HCT116 (cell line): Measurements from ENCODE around the gene TTC17. TPM values are rescaled to one million over a fixed set of nuclear protein-coding genes. Genes with fewer than 3 reads are reported as not detected.

Experiments used
- ATAC-seq: fragments of 200-7000 bp; cut with Tn5 transposase; 2 replicates; pipeline ENCODE4 v1.9.1; 2020; ENCODE audit warnings: mild to moderate bottlenecking, moderate library complexity
- BruUV-seq: library from RNA; stranded (reverse); fragments of 400-500 nt; replicated peaks from 2 replicates; lab custom pipeline; 2021; lab: Mats Ljungman, UMichigan
- CTCF ChIA-PET: fragments of 300-600 bp; sonication (Branson Sonifier 250); formaldehyde crosslinking; loops from one replicate; lab custom pipeline; 2021; ENCODE audit warnings: antibody characterized with exemption; lab: Charles Lee
- POLR2A ChIA-PET: fragments of 300-600, 350-600 bp; sonication (Branson Sonifier 250); formaldehyde crosslinking; loops from one replicate; lab custom pipeline; 2021; ENCODE audit warnings: antibody characterized with exemption; lab: Charles Lee
- RAD21 ChIA-PET, 2 experiments: fragments of 300-600 bp; sonication (Branson Sonifier 250); formaldehyde crosslinking; loops; one replicate each; lab custom pipeline; 2023; ENCODE audit warnings: low total read pairs in 2 of 2; ENCODE audit not compliant: uncharacterized antibody in 2 of 2, unreplicated experiment in 2 of 2, low non-redundant PET in 1 of 2; lab: Charles Lee
- DNase-seq: peaks from one replicate; pipeline ENCODE4 v3.0.0-alpha.2; 2010; ENCODE audit warnings: low read depth, low spot score
- H2AFZ ChIP-seq: fragments of 200-600 bp; shearing (Covaris generic), sonication (generic); 2 replicates; pipeline ENCODE4 v1.6.1; 2017; ENCODE audit warnings: low read depth, mixed run types, mixed read lengths, antibody characterized with exemption, low read length; ENCODE audit not compliant: poor library complexity, severe bottlenecking
- H3K27ac ChIP-seq: 2 replicates; pipeline ENCODE4 v1.5.1; 2012; ENCODE audit warnings: low read depth, low read length
- H3K27me3 ChIP-seq: fragments of 200-600 bp; sonication (generic); 2 replicates; pipeline ENCODE4 v1.6.1; 2016; ENCODE audit warnings: mixed run types, low read length, mixed read lengths; ENCODE audit not compliant: insufficient read depth
- H3K36me3 ChIP-seq, 2 experiments: fragments of 200-500 bp in 1 of 2; fragments of 200-600 bp in 1 of 2; sonication (Bioruptor generic) in 1 of 2; sonication (generic) in 1 of 2; 2 replicates each; pipeline versions ENCODE4 v1.5.1 to v1.6.1; 2014 to 2016; ENCODE audit warnings: low read length in 2 of 2, inconsistent platforms in 1 of 2, mixed read lengths in 1 of 2, mixed run types in 1 of 2; ENCODE audit not compliant: insufficient read depth in 2 of 2, control insufficient read depth in 1 of 2
- H3K4me1 ChIP-seq, 2 experiments: fragments of 200-600 bp in 1 of 2; sonication (generic) in 1 of 2; 2 replicates each; pipeline versions ENCODE4 v1.5.1 to v1.6.1; 2012 to 2017; ENCODE audit warnings: low read length in 2 of 2, inconsistent platforms in 1 of 2, mild to moderate bottlenecking in 1 of 2, mixed read lengths in 1 of 2, mixed run types in 1 of 2, moderate library complexity in 1 of 2; ENCODE audit not compliant: insufficient read depth in 2 of 2, control insufficient read depth in 1 of 2
- H3K4me2 ChIP-seq: fragments of 200-600 bp; sonication (generic); 2 replicates; pipeline ENCODE4 v1.6.1; 2017; ENCODE audit warnings: mixed run types, low read length, mixed read lengths
- H3K4me3 ChIP-seq, 2 experiments: fragments of 200-600 bp in 1 of 2; sonication (generic) in 1 of 2; replicated peaks in 1 of 2; 2 replicates each; pipeline ENCODE4 v1.5.1; 2011 to 2016; ENCODE audit warnings: low read length in 2 of 2, control low read depth in 1 of 2, low read depth in 1 of 2, mild to moderate bottlenecking in 1 of 2, mixed read lengths in 1 of 2, mixed run types in 1 of 2
- H3K79me2 ChIP-seq: fragments of 200-600 bp; sonication (generic); 2 replicates; pipeline ENCODE4 v1.6.1; 2017; ENCODE audit warnings: mild to moderate bottlenecking, mixed run types, low read length, moderate library complexity, mixed read lengths; ENCODE audit not compliant: insufficient read depth
- H3K9ac ChIP-seq: fragments of 200-600 bp; sonication (generic); 2 replicates; pipeline ENCODE4 v1.6.1; 2016; ENCODE audit warnings: low read length, mixed read lengths
- H3K9me2 ChIP-seq: fragments of 200-600 bp; sonication (generic), shearing (Covaris generic); 2 replicates; pipeline ENCODE4 v1.6.1; 2017; ENCODE audit warnings: mixed run types, mild to moderate bottlenecking, moderate library complexity; ENCODE audit not compliant: insufficient read depth
- H3K9me3 ChIP-seq, 2 experiments: fragments of 200-500 bp in 1 of 2; fragments of 200-600 bp in 1 of 2; sonication (Bioruptor generic) in 1 of 2; sonication (generic) in 1 of 2; 2 replicates each; pipeline ENCODE4 v1.6.1; 2014 to 2017; ENCODE audit warnings: low read length in 2 of 2, mixed read lengths in 2 of 2, inconsistent platforms in 1 of 2, low read depth in 1 of 2, mild to moderate bottlenecking in 1 of 2, mixed run types in 1 of 2, moderate library complexity in 1 of 2; ENCODE audit not compliant: control insufficient read depth in 1 of 2, insufficient read depth in 1 of 2
- H4K20me1 ChIP-seq: fragments of 200-600 bp; sonication (generic), shearing (Covaris generic); 2 replicates; pipeline ENCODE4 v1.6.1; 2017; ENCODE audit warnings: mixed run types, mild to moderate bottlenecking, moderate library complexity; ENCODE audit not compliant: insufficient read depth
- ATF3 ChIP-seq: IDR thresholded peaks from 2 replicates; pipeline ENCODE4 v1.6.1; 2012
- CBX3 ChIP-seq: IDR thresholded peaks from 2 replicates; pipeline ENCODE4 v1.6.1; 2012; ENCODE audit warnings: low read depth
- CEBPB ChIP-seq: IDR thresholded peaks from 2 replicates; pipeline ENCODE4 v1.6.1; 2012; ENCODE audit warnings: low read depth
- CTCF ChIP-seq, 3 experiments: fragments of 200-600 bp in 1 of 3; sonication (generic) in 1 of 3; IDR thresholded peaks in 2 of 3; conservative IDR thresholded peaks in 1 of 3; 2 replicates each; pipeline ENCODE4 v1.5.1; 2012 to 2017; ENCODE audit warnings: low read depth in 2 of 3, low read length in 2 of 3, antibody characterized with exemption in 1 of 3, borderline replicate concordance in 1 of 3, control low read depth in 1 of 3, mild to moderate bottlenecking in 1 of 3, mixed read lengths in 1 of 3, mixed run types in 1 of 3, moderate library complexity in 1 of 3; ENCODE audit not compliant: insufficient read depth in 1 of 3
- EGR1 ChIP-seq: IDR thresholded peaks from 2 replicates; pipeline ENCODE4 v1.6.1; 2012; ENCODE audit warnings: low read depth
- EZH2 ChIP-seq: fragments of 200-600 bp; sonication (generic); IDR thresholded peaks from 2 replicates; pipeline ENCODE4 v1.6.1; 2017; ENCODE audit warnings: antibody characterized with exemption, mixed run types
- EZH2phosphoT487 ChIP-seq: fragments of 200-600 bp; IDR thresholded peaks from 2 replicates; pipeline ENCODE4 v1.6.1; 2018; ENCODE audit warnings: antibody characterized with exemption, borderline replicate concordance
- FOSL1 ChIP-seq: IDR thresholded peaks from 2 replicates; pipeline ENCODE4 v1.6.1; 2012; ENCODE audit warnings: low read depth
- JUND ChIP-seq: IDR thresholded peaks from 2 replicates; pipeline ENCODE4 v1.6.1; 2012
- POLR2A ChIP-seq: IDR thresholded peaks from 2 replicates; pipeline ENCODE4 v1.7.0; 2011; ENCODE audit warnings: borderline replicate concordance; ENCODE audit not compliant: insufficient read depth, insufficient read length; ENCODE audit errors: extremely low read depth
- POLR2AphosphoS5 ChIP-seq: IDR thresholded peaks from 2 replicates; pipeline ENCODE4 v1.6.1; 2011; ENCODE audit warnings: mild to moderate bottlenecking, low read depth, low read length, moderate library complexity
- RAD21 ChIP-seq: IDR thresholded peaks from 2 replicates; pipeline ENCODE4 v1.6.1; 2012; ENCODE audit warnings: low read depth, mild to moderate bottlenecking
- SIN3A ChIP-seq: IDR thresholded peaks from 2 replicates; pipeline ENCODE4 v1.6.1; 2012; ENCODE audit warnings: low read depth
- TCF7L2 ChIP-seq: IDR thresholded peaks from 2 replicates; pipeline ENCODE4 v1.7.0; 2011; ENCODE audit warnings: borderline replicate concordance, inconsistent platforms; ENCODE audit not compliant: insufficient read depth, insufficient read length; ENCODE audit errors: extremely low read depth
- YY1 ChIP-seq: IDR thresholded peaks from 2 replicates; pipeline ENCODE4 v1.6.1; 2011; ENCODE audit warnings: low read length, low read depth, moderate library complexity, mild to moderate bottlenecking; ENCODE audit not compliant: insufficient replicate concordance; ENCODE audit errors: extremely low read depth
- ZBTB33 ChIP-seq: IDR thresholded peaks from 2 replicates; pipeline ENCODE4 v1.6.1; 2011; ENCODE audit warnings: mild to moderate bottlenecking, low read length, moderate library complexity; ENCODE audit not compliant: insufficient replicate concordance; ENCODE audit errors: extremely low read depth
- ZFX ChIP-seq: fragments of 450-650 bp; IDR thresholded peaks from 2 replicates; pipeline ENCODE4 v1.6.1; 2017
- intact Hi-C: fragments of 100-400 bp; cut with micrococcal nuclease; formaldehyde crosslinking; loops from 2 replicates; pipeline ENCODE4 v1.10.0; 2022
- total RNA-seq: library from RNA; stranded (reverse); gene quantifications from one replicate; pipeline ENCODE4 v1.2.1, GENCODE V29; 2021; ENCODE audit not compliant: unreplicated experiment
- TF ChIP-seq, protein P1 (sequence below): IDR thresholded peaks from 2 replicates; pipeline ENCODE4 v1.6.1; 2012

Gene TTC17
- total RNA-seq, 1 experiment from 2014 or later = 51.6 TPM

DNA sequence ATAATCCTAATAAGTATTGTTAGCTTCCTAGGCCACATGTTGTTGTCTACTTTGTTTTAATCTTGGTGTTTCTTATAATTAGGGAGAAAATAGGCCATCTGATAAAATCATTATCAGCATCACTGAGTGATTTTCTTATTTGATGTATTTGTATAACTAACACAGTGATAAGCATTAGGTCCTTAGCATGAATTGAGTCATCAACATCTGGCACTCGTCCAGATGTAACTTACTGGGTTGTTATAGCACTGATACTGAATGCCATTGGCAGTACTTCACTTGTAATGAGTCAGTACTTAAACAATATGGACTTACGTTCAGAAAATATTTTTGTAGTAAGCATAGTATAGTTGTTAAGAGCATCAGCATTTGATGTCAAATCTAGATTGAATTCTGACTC lies 30.7 kb upstream of the TTC17 start:
- ATAC-seq (no peak), DNase-seq (no peak)
- H3K9me3 ChIP-seq = no peaks in the 10 kb centered on the region
- H3K4me3 ChIP-seq = no peak overlapping the region
- no peak overlapping the region for H3K27ac ChIP-seq
- POLR2A ChIA-PET = no interaction called here
- no peaks in the 10 kb centered on the region; the same call in 1 of the 2 replicates for H3K79me2 ChIP-seq
- no peaks in the 10 kb centered on the region for H3K4me1 ChIP-seq
- no TSS peak for BruUV-seq
- H3K9ac ChIP-seq = no peak overlapping the region
- no peaks in the 10 kb centered on the region for H3K9me2 ChIP-seq
- H4K20me1 ChIP-seq = no peaks in the 10 kb centered on the region
- peaks cover 54 to 71% of the 10 kb centered on the region in 2 experiments for H3K36me3 ChIP-seq
- no peaks in the 10 kb centered on the region for H3K27me3 ChIP-seq
- RAD21 ChIA-PET = no interaction called here
- CTCF ChIA-PET = interaction anchor here (1.4 kb wide), 1 partner anchor 17 kb away, joined by 5 read pairs; the partner anchor contains the start of gene API5
- no peak overlapping the region for H2AFZ ChIP-seq
- intact Hi-C loops = no loop called here
- no peak for TF ChIP-seq CTCF (IDR thresholded peaks at IDR 0.05 in 2 of 3, conservative IDR thresholded peaks at IDR 0.05 in 1 of 3; ENCODE audit: borderline replicate concordance in 1 of 3, insufficient read depth in 1 of 3, low read depth in 2 of 3, low read length in 2 of 3)
- TF ChIP-seq CEBPB = no peak
- TF ChIP-seq, protein P1, sequence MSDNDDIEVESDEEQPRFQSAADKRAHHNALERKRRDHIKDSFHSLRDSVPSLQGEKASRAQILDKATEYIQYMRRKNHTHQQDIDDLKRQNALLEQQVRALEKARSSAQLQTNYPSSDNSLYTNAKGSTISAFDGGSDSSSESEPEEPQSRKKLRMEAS = no peak
- no peak for TF ChIP-seq JUND
- TF ChIP-seq YY1 = no peak
- TF ChIP-seq TCF7L2 = no peak
- TF ChIP-seq RAD21 = no peak
- no peak for TF ChIP-seq EGR1
- TF ChIP-seq POLR2A = no peak
- no peak for TF ChIP-seq POLR2AphosphoS5
- TF ChIP-seq SIN3A = no peak
- TF ChIP-seq EZH2 = no peak
- no peak for TF ChIP-seq ZBTB33
- TF ChIP-seq FOSL1 = no peak
- TF ChIP-seq ATF3 = no peak
- no peak for TF ChIP-seq EZH2phosphoT487
- TF ChIP-seq ZFX = no peak
- TF ChIP-seq CBX3 = no peak
- TF ChIP-seq, all 23 proteins: peak for 0
- no peak overlapping the region for H3K4me2 ChIP-seq
